HG03460 (cell line): ENCODE data around the gene OXSR1.
"Not testable (repeated sequence)": the region's sequence is repeated elsewhere in the genome, so short reads cannot be mapped to it uniquely, and the experiment has no call there.

Experiments
- ATAC-seq: cut with Tn5 transposase; IDR thresholded peaks from one replicate; pipeline ENCODE4 v1.9.1; 2021; ENCODE audit not compliant: unreplicated experiment

The OXSR1 gene

DNA sequence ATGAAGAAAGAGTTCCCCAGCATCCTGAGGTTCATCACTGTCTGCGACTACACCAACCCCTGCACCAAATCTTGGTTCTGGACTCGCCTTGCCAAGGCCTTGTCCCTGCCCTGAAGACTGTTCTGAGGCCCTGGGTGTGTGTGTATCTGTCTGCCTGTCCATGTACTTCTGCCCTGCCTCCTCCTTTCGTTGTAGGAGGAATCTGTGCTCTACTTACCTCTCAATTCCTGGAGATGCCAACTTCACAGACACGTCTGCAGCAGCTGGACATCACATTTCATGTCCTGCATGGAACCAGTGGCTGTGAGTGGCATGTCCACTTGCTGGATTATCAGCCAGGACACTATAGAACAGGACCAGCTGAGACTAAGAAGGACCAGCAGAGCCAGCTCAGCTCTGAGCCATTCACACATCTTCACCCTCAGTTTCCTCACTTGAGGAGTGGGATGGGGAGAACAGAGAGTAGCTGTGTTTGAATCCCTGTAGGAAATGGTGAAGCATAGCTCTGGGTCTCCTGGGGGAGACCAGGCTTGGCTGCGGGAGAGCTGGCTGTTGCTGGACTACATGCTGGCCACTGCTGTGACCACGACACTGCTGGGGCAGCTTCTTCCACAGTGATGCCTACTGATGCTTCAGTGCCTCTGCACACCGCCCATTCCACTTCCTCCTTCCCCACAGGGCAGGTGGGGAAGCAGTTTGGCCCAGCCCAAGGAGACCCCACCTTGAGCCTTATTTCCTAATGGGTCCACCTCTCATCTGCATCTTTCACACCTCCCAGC is 24.0 kb upstream of the OXSR1 start:
- no peak for ATAC-seq

DNA sequence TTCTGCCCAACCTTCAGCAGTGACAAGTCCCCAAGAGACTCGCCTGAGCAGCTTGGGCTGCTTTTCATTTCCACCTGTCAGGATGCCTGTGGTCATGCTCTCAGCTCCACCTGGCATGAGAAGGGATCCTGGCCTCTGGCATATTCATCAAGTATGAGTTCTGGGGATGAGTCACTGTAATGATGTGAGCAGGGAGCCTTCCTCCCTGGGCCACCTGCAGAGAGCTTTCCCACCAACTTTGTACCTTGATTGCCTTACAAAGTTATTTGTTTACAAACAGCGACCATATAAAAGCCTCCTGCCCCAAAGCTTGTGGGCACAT is 23.4 kb upstream of the OXSR1 start:
- ATAC-seq: no peak

DNA sequence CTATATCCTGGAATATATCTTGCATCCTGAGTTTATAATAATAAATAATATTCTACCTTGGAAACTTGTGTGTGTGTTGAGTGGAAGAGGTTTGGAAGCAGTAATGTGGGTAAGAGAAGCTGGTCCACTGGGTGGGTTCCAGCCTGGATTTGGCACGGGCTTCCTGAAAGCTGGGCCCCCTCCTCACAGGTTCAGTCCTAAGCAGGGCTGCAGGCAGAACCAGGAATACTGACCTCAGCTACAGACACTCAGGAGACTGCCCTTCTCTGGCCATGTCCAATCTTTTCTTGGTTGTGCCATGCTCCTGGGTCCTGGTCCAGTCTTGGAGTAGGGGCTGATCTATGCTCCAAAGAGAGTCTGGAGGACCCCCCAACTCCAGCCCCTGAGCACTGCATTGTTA is 22.4 kb upstream of the OXSR1 start:
- ATAC-seq: no peak

GRCh38 chr3:38143511-38143910 is 21.8 kb upstream of the OXSR1 start:
- ATAC-seq: no peak

GRCh38 chr3:38146504-38146903 is 18.8 kb upstream of the OXSR1 start:
- ATAC-seq: no peak

- ATAC-seq: no peak
Measured at GRCh38 chr3:38147421-38147820, 17.9 kb upstream of the OXSR1 start.

DNA sequence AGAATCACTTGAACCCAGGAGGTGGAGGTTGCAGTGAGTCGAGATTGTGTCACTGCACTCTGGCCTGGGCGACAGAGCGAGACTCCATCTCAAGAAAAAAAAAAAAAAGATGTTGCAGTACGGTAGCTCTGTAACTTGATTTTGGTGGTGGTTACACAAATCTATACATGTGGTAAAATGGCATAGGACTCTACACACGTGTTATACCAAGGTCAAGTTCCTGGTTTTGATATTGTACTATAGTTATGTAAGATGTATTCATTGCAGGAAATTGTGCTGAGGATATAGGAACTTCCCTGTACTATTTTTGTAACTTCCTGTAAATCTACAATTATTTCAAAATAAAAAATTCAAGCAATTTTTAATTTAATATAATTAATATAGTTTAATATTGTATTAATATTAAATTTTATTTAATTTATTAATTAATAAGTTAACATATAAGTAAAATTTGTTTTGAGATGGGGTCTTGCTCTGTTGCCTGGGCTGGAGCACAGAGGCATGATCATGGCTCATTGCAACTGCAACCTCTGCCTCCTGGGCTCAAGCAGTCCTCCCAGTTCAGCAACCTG is 16.9 kb upstream of the OXSR1 start:
- ATAC-seq: no peak

GRCh38 chr3:38149708-38150107 is 15.6 kb upstream of the OXSR1 start:
- ATAC-seq: no peak

DNA sequence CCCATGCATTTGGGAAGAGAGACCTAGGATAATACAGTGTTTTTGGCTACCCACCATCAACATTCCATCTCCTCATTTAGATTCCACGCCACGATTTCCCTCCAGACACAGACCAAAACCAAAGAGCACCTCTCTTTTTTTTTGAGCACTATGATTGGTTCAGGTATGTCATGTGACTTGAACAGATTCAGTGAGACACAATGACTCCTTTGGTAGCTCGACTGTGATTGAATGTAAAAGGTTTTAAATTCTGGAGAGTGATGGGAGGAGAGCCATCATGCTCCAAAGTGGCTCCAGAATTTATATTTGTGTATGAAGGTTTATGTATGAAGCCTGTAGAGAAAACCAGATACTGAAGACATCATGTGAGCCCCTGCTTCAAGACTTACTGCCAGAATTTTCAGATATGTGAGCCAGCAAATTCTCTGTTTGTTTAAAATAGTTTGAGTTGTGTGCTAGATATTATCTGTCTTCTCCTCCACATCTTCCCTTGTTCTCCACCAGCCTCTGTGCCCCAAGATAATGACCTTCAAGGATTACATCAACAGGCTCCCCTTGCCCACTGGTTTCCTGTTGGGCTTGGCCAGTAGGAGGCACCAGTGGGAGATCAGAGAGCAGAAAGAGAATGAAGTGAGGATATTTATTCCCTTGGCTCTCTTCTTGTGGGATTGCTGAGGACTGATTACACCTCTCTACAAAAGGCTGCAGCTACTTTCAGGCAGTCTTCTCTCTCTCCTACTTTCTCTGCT is 14.4 kb upstream of the OXSR1 start:
- ATAC-seq: no peak

GRCh38 chr3:38151667-38152265 is 13.6 kb upstream of the OXSR1 start:
- no peak for ATAC-seq

DNA sequence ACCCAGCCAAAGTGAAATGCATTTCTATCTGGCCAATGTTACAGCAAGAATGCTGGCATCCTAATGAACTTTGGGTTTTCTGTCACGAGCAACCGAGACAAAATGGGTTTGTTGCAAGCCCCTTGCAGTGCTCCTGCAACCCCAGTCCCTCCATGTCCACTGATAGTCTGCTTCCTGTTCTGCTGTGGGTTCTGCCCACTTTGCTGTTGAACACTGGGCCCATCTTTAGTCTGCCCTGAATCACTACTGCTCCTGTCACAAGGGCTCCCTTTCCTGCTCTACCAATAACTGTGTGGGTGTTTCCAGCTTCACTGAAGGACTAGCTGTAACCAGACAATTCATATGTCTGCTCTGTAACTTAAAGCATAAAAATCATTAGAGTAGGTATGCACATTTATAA is 12.7 kb upstream of the OXSR1 start:
- no peak for ATAC-seq

- ATAC-seq: no peak
Measured at GRCh38 chr3:38153221-38153620, 12.1 kb upstream of the OXSR1 start.

- ATAC-seq: no peak
Measured at GRCh38 chr3:38154033-38154494, 11.3 kb upstream of the OXSR1 start.

- no peak for ATAC-seq
Measured at GRCh38 chr3:38154625-38155255, 10.6 kb upstream of the OXSR1 start.

GRCh38 chr3:38155825-38156224 is 9.5 kb upstream of the OXSR1 start:
- ATAC-seq: no peak

DNA sequence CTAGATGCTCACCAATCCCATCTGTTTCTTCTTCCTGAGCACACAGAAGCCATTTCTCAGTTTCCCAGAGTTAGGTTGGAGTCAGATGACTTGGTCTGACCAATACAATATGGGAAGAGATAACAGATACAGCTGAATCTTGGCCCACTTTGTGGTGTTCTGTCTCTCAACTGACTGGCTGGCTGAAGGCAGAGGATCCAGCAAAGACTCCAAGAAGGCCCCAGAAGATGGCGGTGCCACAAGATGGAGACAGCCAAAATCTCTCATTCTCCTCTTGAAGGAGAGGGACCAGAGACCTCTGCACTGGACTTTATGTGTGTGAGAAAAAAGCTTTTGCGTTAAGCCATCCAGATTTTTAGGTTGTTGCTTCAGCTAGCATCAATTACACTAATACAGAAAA is 8.2 kb upstream of the OXSR1 start:
- no peak for ATAC-seq

- ATAC-seq: no peak
Measured at GRCh38 chr3:38157595-38157994, 7.7 kb upstream of the OXSR1 start.

DNA sequence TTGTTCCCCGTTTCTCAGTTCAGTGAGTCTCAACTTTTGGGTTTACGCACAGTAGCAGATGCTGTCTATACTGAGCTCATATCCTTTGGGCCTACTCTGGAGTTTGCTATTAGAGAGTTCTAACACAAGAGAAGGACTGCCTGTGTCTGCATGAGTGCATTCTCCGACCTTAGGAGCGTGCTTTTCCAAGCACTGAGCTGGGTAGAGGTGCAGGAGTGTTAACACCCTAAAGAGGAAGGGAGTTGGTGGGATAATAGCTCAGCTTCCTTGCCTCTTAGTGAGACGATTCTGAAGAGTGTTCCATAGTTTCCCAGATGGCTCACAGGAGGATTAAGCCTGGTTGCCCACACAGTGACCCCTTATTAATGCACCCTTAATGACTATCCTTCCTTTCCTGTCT is 6.9 kb upstream of the OXSR1 start:
- no peak for ATAC-seq

GRCh38 chr3:38160704-38161103 is 4.6 kb upstream of the OXSR1 start:
- ATAC-seq: not testable (repeated sequence)

- ATAC-seq: no peak
Measured at GRCh38 chr3:38163117-38163840, 2.1 kb upstream of the OXSR1 start.
